Progenitor cell of endocrine pancreas (in vitro differentiated cells): Measurements from ENCODE around the gene PRDM16. TPM values are rescaled to one million over a fixed set of nuclear protein-coding genes. Genes with fewer than 3 reads are reported as not detected.

Source experiments
- DNase-seq: peaks from one replicate; pipeline ENCODE4 v3.0.0; 2021; ENCODE audit warnings: low spot score; ENCODE audit not compliant: unreplicated experiment
- H3K27ac Mint-ChIP-seq: 2 replicates; pipeline ENCODE4 v1.8.0; 2021; ENCODE audit warnings: mild to moderate bottlenecking, moderate library complexity, mixed read lengths
- H3K27me3 Mint-ChIP-seq: 2 replicates; pipeline ENCODE4 v1.8.0; 2021; ENCODE audit warnings: mixed read lengths
- H3K36me3 Mint-ChIP-seq: 2 replicates; pipeline ENCODE4 v1.8.0; 2022; ENCODE audit warnings: mixed read lengths; ENCODE audit not compliant: insufficient read depth
- H3K4me1 Mint-ChIP-seq: 2 replicates; pipeline ENCODE4 v1.8.0; 2021; ENCODE audit warnings: low read depth, mixed read lengths
- H3K4me3 Mint-ChIP-seq: 2 replicates; pipeline ENCODE4 v1.8.0; 2021; ENCODE audit warnings: low read depth, mild to moderate bottlenecking, moderate library complexity, mixed read lengths
- H3K9me3 Mint-ChIP-seq: 2 replicates; pipeline ENCODE4 v1.8.0; 2021; ENCODE audit warnings: low read depth, mixed read lengths
- total RNA-seq: library from RNA; stranded (reverse); gene quantifications from 2 replicates; pipeline ENCODE4 v1.2.1, GENCODE V29; 2021
- TF ChIP-seq, protein P1 (sequence below): fragments of 200-600 bp; sonication (generic); IDR thresholded peaks from one replicate; pipeline ENCODE4 v1.5.0; 2021; ENCODE audit warnings: antibody characterized with exemption, mild to moderate bottlenecking; ENCODE audit not compliant: unreplicated experiment

The PRDM16 gene
- total RNA-seq, 1 donor from 2014 or later: 69.1 TPM

DNA sequence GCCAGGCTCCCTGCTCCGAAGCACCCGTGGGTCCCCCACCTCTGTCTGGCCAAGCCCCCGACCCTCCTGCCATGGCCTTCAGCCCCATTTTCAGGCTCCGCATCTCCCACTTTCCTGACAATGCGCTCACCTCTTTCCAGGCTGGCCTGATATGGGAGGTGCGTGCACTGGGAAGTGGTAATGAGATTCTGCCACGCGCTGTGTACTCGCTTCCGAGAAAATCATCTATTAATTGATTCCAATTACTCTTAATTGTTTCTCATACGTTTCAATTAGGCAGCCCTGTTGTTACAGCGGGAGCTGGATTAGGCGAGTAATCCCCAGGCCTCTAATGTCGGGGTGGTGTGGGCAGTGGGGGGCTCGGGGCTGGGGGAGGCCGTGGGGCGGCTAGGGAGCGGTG is 263.0 kb downstream of the PRDM16 start:
- DNase-seq: no peak
- peak overlapping the region; percentile 22 for H3K27ac Mint-ChIP-seq
- H3K27me3 Mint-ChIP-seq: no peaks in the 10 kb centered on the region
- H3K4me3 Mint-ChIP-seq: no peak overlapping the region
- TF ChIP-seq, protein P1, sequence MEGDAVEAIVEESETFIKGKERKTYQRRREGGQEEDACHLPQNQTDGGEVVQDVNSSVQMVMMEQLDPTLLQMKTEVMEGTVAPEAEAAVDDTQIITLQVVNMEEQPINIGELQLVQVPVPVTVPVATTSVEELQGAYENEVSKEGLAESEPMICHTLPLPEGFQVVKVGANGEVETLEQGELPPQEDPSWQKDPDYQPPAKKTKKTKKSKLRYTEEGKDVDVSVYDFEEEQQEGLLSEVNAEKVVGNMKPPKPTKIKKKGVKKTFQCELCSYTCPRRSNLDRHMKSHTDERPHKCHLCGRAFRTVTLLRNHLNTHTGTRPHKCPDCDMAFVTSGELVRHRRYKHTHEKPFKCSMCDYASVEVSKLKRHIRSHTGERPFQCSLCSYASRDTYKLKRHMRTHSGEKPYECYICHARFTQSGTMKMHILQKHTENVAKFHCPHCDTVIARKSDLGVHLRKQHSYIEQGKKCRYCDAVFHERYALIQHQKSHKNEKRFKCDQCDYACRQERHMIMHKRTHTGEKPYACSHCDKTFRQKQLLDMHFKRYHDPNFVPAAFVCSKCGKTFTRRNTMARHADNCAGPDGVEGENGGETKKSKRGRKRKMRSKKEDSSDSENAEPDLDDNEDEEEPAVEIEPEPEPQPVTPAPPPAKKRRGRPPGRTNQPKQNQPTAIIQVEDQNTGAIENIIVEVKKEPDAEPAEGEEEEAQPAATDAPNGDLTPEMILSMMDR: no peak
- peaks cover 2% of the 10 kb centered on the region for H3K36me3 Mint-ChIP-seq
- no peaks in the 10 kb centered on the region for H3K9me3 Mint-ChIP-seq
- H3K4me1 Mint-ChIP-seq: peaks cover 37% of the 10 kb centered on the region

DNA sequence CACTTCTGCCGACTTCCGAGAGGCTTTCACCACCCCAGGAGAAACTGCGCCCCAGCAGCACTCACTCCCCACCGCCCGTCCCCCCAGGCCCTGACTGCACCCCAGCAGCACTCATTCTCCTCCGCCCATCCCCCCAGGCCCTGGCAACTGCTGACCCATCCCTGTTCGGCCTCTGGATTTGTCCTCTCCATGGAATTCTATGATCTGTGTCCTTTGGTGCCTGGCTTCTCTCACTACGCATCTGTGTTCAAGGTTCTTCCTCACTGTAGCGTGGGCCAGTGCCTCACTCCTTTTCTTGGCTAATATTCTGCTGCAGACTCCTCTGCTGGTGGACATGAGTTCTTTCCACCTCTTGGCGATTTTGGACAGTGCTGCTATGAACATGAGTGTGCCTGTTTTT is 263.7 kb downstream of the PRDM16 start:
- H3K27me3 Mint-ChIP-seq: no peaks in the 10 kb centered on the region
- no peaks in the 10 kb centered on the region for H3K9me3 Mint-ChIP-seq
- TF ChIP-seq, protein P1: no peak
- no peak overlapping the region for H3K27ac Mint-ChIP-seq
- DNase-seq: no peak
- H3K4me1 Mint-ChIP-seq: peaks cover 37% of the 10 kb centered on the region
- no peak overlapping the region for H3K4me3 Mint-ChIP-seq
- peaks cover 2% of the 10 kb centered on the region for H3K36me3 Mint-ChIP-seq

DNA sequence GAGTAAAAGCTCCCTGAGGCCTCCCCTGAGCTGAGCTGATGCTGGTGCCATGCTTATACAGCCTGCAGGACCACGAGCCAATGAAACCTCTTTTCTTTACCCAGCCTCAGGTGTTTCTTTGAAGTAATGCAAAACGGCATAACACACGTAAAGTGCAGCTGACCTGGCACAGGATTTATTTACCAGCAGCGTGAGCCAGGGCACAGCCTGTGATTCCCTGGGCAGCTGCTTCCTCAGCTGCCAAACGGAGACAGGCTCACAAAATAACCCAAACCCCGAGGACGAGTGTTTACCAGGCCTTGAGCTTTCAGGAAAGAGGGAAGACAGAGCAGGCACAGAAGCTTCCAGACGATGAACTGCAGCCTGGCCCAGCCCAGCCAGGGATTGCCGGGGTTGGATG is 264.9 kb downstream of the PRDM16 start:
- TF ChIP-seq, protein P1: no peak
- H3K27me3 Mint-ChIP-seq: no peaks in the 10 kb centered on the region
- peaks cover 30% of the 10 kb centered on the region for H3K4me1 Mint-ChIP-seq
- no peaks in the 10 kb centered on the region for H3K9me3 Mint-ChIP-seq
- H3K4me3 Mint-ChIP-seq: no peak overlapping the region
- DNase-seq: no peak
- H3K27ac Mint-ChIP-seq: peak overlapping the region; percentile 42
- H3K36me3 Mint-ChIP-seq: peaks cover 2% of the 10 kb centered on the region

DNA sequence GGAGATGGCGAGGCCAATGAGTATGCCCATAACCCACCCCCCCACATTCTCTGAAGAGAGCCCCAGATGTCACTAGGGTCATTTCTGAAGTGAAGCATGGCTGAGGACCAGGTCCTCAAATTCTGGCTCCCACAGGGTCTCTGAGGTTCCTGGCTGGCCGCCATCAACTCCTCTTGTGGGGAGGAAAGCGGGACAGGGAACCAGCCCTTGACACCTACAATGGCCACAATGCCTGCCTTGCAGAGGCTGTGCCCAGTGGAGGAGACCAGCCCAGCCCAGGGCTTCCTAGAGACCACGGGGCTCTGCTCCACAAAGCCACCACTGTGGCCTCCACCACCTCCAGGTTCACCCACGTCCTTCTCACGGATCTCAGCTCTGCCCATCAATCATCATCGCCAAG is 265.4 kb downstream of the PRDM16 start:
- H3K4me1 Mint-ChIP-seq: peaks cover 32% of the 10 kb centered on the region
- TF ChIP-seq, protein P1: no peak
- peaks cover 2% of the 10 kb centered on the region for H3K36me3 Mint-ChIP-seq
- H3K9me3 Mint-ChIP-seq: no peaks in the 10 kb centered on the region
- no peak for DNase-seq
- peak overlapping the region; percentile 69 for H3K27ac Mint-ChIP-seq
- no peaks in the 10 kb centered on the region for H3K27me3 Mint-ChIP-seq
- H3K4me3 Mint-ChIP-seq: peak overlapping the region; percentile 33

DNA sequence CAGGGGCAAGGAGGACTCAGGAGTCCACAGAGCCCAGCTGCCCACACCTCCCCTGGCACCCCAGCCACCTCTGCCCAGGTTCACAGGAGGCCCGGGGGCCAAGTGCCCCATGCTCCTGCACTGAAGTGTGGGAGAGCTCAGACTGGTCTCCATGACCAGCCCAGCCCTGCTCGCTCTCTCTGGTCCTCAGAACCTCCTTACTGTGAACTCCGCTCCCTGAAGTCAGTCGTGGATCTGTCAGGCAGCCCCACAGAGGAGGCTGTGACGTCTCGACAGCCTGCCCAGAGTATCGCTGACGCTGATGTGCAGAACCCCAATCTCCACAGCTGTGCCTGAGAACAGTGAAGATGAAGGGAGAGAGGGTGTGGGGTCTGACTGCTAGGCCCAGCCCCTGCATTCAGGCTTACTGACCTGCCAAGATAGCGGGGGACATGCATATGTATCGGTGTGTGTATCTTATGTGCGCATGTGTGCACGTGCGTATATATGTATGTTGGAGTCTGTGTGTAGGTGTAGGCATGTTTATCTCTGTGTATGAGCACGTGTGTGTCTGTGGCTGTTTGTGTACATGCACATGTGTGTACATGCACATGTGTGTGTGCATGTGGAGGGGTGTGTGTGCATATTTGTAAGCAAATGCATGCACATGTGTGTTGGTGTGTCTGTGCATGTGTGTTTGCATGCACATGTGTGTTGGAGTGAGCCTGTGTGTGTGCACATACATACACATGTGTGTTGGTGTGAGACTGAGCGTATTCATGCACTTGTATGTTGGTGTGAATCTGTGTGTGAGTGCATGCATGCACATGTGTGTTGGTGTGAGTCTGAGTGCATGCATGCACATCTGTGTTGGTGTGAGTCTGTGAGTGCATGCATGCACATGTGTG is 267.0 kb downstream of the PRDM16 start:
- no peak for DNase-seq
- H3K27ac Mint-ChIP-seq: no peak overlapping the region
- TF ChIP-seq, protein P1: no peak
- H3K4me1 Mint-ChIP-seq: peaks cover 32% of the 10 kb centered on the region
- peaks cover 2% of the 10 kb centered on the region for H3K36me3 Mint-ChIP-seq
- no peak overlapping the region for H3K4me3 Mint-ChIP-seq
- no peaks in the 10 kb centered on the region for H3K27me3 Mint-ChIP-seq
- H3K9me3 Mint-ChIP-seq: no peaks in the 10 kb centered on the region
